CD14-positive monocyte (primary cell): ENCODE measurements around the gene NPW. TPM values are rescaled to one million over a fixed set of nuclear protein-coding genes. Genes with fewer than 3 reads are reported as not detected.

Source experiments
- DNase-seq, 3 donors: peaks; one replicate each; pipeline ENCODE4 v3.0.0-alpha.2; 2011 to 2022
- H2AFZ ChIP-seq: 2 replicates; pipeline ENCODE4 v1.6.0; 2012; ENCODE audit warnings: mild to moderate bottlenecking, low read depth, low read length, inconsistent platforms; ENCODE audit not compliant: insufficient read depth, poor library complexity, severe bottlenecking
- H3K27ac ChIP-seq, 2 donors: 1 replicate in 1 of 2; 2 replicates in 1 of 2; pipeline ENCODE4 v1.5.1; 2012 to 2013; ENCODE audit warnings: low read length in 2 of 2, control low read depth in 1 of 2, inconsistent platforms in 1 of 2, low read depth in 1 of 2, mild to moderate bottlenecking in 1 of 2
- H3K27me3 ChIP-seq, 2 donors: one replicate each; pipeline versions ENCODE4 v1.6.0 to v1.6.1; 2011 to 2013; ENCODE audit warnings: low read length in 2 of 2; ENCODE audit not compliant: control insufficient read depth in 2 of 2, insufficient read depth in 2 of 2
- H3K36me3 ChIP-seq, 2 donors: replicated peaks in 1 of 2; 1 replicate in 1 of 2; 2 replicates in 1 of 2; pipeline versions ENCODE4 v1.5.1 to v1.6.1; 2012 to 2013; ENCODE audit warnings: low read length in 2 of 2, control low read depth in 1 of 2, inconsistent platforms in 1 of 2, mild to moderate bottlenecking in 1 of 2; ENCODE audit not compliant: insufficient read depth in 2 of 2, control insufficient read depth in 1 of 2
- H3K4me1 ChIP-seq, 2 donors: 1 replicate in 1 of 2; 2 replicates in 1 of 2; pipeline versions ENCODE4 v1.5.1 to v1.6.1; 2012 to 2013; ENCODE audit warnings: low read length in 2 of 2, control low read depth in 1 of 2, inconsistent platforms in 1 of 2, mild to moderate bottlenecking in 1 of 2, moderate library complexity in 1 of 2; ENCODE audit not compliant: insufficient read depth in 2 of 2, control insufficient read depth in 1 of 2
- H3K4me2 ChIP-seq: replicated peaks from 2 replicates; pipeline ENCODE3; 2012; ENCODE audit warnings: low read length, moderate library complexity, mild to moderate bottlenecking; ENCODE audit not compliant: poor library complexity, severe bottlenecking; ENCODE audit errors: extremely low read depth
- H3K4me3 ChIP-seq, 3 experiments: fragments of 200-600 bp in 1 of 3; sonication (generic) in 1 of 3; replicated peaks in 1 of 3; 1 replicate in 2 of 3; 2 replicates in 1 of 3; pipeline ENCODE4 v1.5.1; 2011 to 2013; ENCODE audit warnings: low read length in 3 of 3, mild to moderate bottlenecking in 3 of 3, control low read depth in 2 of 3, low read depth in 2 of 3, inconsistent platforms in 1 of 3, moderate library complexity in 1 of 3
- H3K79me2 ChIP-seq: 2 replicates; pipeline ENCODE4 v1.6.0; 2012; ENCODE audit warnings: mild to moderate bottlenecking, control low read depth, inconsistent platforms, low read length, moderate library complexity; ENCODE audit not compliant: insufficient read depth
- H3K9ac ChIP-seq: 2 replicates; pipeline ENCODE4 v1.6.0; 2017; ENCODE audit warnings: low read length, mild to moderate bottlenecking; ENCODE audit not compliant: insufficient read depth, poor library complexity, severe bottlenecking
- H3K9me3 ChIP-seq, 2 donors: replicated peaks in 1 of 2; 1 replicate in 1 of 2; 2 replicates in 1 of 2; pipeline versions ENCODE4 v1.5.1 to v1.6.1; 2012 to 2013; ENCODE audit warnings: low read length in 2 of 2, control low read depth in 1 of 2; ENCODE audit not compliant: control insufficient read depth in 1 of 2, insufficient read depth in 1 of 2
- H4K20me1 ChIP-seq: 2 replicates; pipeline ENCODE4 v1.6.0; 2012; ENCODE audit warnings: mild to moderate bottlenecking, low read length, control low read depth, moderate library complexity; ENCODE audit not compliant: insufficient read depth
- H3K27ac Mint-ChIP-seq, 7 donors: one replicate each; pipeline ENCODE4 v1.8.0; 2020; ENCODE audit warnings: mild to moderate bottlenecking in 7 of 7, mixed read lengths in 7 of 7, moderate library complexity in 6 of 7, inconsistent platforms in 2 of 7
- H3K27me3 Mint-ChIP-seq, 3 donors: one replicate each; pipeline ENCODE4 v1.8.0; 2021 to 2022; ENCODE audit warnings: low read depth in 3 of 3, mild to moderate bottlenecking in 3 of 3, mixed read lengths in 3 of 3, moderate library complexity in 3 of 3, inconsistent platforms in 1 of 3
- H3K36me3 Mint-ChIP-seq, 2 donors: one replicate each; pipeline ENCODE4 v1.8.0; 2020; ENCODE audit warnings: mixed read lengths in 2 of 2, inconsistent platforms in 1 of 2, mild to moderate bottlenecking in 1 of 2
- H3K4me1 Mint-ChIP-seq: one replicate; pipeline ENCODE4 v1.8.0; 2020; ENCODE audit warnings: mild to moderate bottlenecking, mixed read lengths
- H3K4me3 Mint-ChIP-seq, 2 donors: one replicate each; pipeline ENCODE4 v1.8.0; 2020; ENCODE audit warnings: mild to moderate bottlenecking in 2 of 2, mixed read lengths in 2 of 2, moderate library complexity in 1 of 2
- H3K9me3 Mint-ChIP-seq, 7 donors: one replicate each; pipeline ENCODE4 v1.8.0; 2020 to 2022; ENCODE audit warnings: mixed read lengths in 7 of 7, mild to moderate bottlenecking in 6 of 7, moderate library complexity in 6 of 7, inconsistent platforms in 2 of 7
- WGBS: methylation state at CpG from one replicate; pipeline ENCODE4 v1.1.5; 2013; ENCODE audit warnings: missing lambda C conversion rate; ENCODE audit not compliant: insufficient coverage; 5-methylcytosine and 5-hydroxymethylcytosine counted together
- intact Hi-C, 2 donors: fragments of 100-400 bp; cut with micrococcal nuclease; formaldehyde crosslinking; loops; one replicate each; pipeline versions ENCODE4 v1.15.0 to v1.15.1; 2023
- polyA plus RNA-seq, 3 donors: library from polyadenylated mRNA; depleted of rRNA in 1 of 3; unstranded in 2 of 3; stranded (reverse) in 1 of 3; fragments of 300-500 nt in 2 of 3; fragments of >200 nt in 1 of 3; fragmentation: Illumina TruSeq in 2 of 3; gene quantifications; 1 replicate in 2 of 3; 2 replicates in 1 of 3; pipeline ENCODE4 v1.2.3, GENCODE V29; 2012 to 2021
- TF ChIP-seq, protein P1 (sequence below): fragments of 200-600 bp; IDR thresholded peaks from one replicate; pipeline ENCODE4 v1.8.0; 2022; ENCODE audit warnings: antibody characterized with exemption, mild to moderate bottlenecking

Gene NPW
- polyA plus RNA-seq, 3 donors = not detected

DNA sequence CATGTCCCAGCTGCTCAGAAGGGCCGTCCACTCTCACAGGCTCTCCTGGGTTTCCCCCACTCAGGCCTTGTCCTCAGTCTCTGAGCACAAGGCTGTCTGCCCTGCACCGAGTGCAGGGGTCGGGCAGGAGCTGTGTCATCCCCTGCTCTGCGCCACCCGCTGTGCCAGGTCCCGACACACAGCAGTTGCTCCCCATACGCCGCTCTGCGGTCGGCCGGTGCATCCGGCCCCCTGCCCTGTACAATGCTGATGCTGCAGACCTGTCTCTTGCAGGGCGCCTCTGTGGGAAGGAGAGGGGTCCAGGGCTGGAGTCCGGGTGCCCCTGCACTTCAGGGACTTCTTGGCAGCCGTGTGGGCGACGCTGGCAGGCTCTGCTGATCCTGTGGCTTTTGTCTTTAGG, 34.3 kb downstream of the NPW start:
- Mint-ChIP-seq H3K9me3 (no peaks in the 10 kb centered on the region), H3K27ac (peak overlapping the region in 1 of 7 donors; percentile 38), H3K27me3 (peaks cover 0 to 2% (median 0%) of the 10 kb centered on the region in 3 donors), H3K36me3 (peaks cover 69 to 85% of the 10 kb centered on the region in 2 donors), H3K4me1 (peaks cover 2% of the 10 kb centered on the region), H3K4me3 (no peak overlapping the region)
- H3K9me3 ChIP-seq = no peaks in the 10 kb centered on the region
- H3K79me2 ChIP-seq = peaks cover 3% of the 10 kb centered on the region
- DNase-seq = no peak
- intact Hi-C loops = no loop called here
- no peak overlapping the region for H3K9ac ChIP-seq
- H4K20me1 ChIP-seq = no peaks in the 10 kb centered on the region
- no peak overlapping the region for H3K27ac ChIP-seq
- H2AFZ ChIP-seq = no peak overlapping the region
- H3K4me2 ChIP-seq = no peak overlapping the region
- H3K36me3 ChIP-seq = peaks cover 55 to 85% of the 10 kb centered on the region in 2 donors
- H3K4me1 ChIP-seq = peaks cover 0 to 2% of the 10 kb centered on the region in 2 donors
- H3K27me3 ChIP-seq = no peaks in the 10 kb centered on the region
- H3K4me3 ChIP-seq = no peak overlapping the region
- TF ChIP-seq, protein P1, sequence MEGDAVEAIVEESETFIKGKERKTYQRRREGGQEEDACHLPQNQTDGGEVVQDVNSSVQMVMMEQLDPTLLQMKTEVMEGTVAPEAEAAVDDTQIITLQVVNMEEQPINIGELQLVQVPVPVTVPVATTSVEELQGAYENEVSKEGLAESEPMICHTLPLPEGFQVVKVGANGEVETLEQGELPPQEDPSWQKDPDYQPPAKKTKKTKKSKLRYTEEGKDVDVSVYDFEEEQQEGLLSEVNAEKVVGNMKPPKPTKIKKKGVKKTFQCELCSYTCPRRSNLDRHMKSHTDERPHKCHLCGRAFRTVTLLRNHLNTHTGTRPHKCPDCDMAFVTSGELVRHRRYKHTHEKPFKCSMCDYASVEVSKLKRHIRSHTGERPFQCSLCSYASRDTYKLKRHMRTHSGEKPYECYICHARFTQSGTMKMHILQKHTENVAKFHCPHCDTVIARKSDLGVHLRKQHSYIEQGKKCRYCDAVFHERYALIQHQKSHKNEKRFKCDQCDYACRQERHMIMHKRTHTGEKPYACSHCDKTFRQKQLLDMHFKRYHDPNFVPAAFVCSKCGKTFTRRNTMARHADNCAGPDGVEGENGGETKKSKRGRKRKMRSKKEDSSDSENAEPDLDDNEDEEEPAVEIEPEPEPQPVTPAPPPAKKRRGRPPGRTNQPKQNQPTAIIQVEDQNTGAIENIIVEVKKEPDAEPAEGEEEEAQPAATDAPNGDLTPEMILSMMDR = no peak
- WGBS = 99% methylated on average over 17 of the region's 17 CpGs

DNA sequence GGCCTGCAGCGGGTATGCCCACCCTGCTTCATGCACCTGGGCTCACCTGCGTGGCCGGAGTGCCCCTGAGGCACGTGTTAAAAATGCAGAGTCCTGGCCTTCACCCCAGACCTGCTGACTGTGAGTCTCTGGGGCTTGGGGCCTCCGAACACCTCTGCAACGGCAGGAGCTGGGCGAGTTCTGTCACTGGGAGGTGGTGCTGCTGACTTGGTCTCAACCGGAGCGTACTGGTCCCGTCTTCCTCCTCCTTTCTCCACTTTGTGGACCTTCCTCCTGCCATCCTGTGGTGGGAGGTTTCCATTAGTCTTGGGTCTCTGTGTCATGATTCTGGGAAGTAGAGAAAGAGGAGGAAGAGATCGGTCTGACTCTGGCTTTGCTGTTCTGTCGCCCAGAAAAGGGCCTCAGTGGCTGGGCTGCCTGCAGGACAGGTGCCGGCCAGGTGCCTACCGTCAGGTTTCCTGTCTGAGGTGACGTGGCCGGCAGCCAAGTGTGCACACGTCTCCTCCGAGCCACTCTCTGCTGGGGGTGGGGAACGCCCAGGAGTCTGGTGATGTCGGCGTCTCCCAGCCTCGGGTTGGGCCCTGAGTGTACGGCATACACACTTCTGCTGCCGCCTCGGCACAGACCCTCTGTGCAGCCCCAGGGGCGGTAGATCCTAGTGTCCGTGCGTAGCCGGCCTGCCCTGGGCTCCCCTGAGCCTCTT, 35.1 kb downstream of the NPW start:
- peaks cover 55 to 89% of the 10 kb centered on the region in 2 donors for H3K36me3 ChIP-seq
- H3K4me3 Mint-ChIP-seq = no peak overlapping the region
- no peak overlapping the region for H2AFZ ChIP-seq
- H3K4me1 ChIP-seq = no peaks in the 10 kb centered on the region
- peaks cover 69 to 90% of the 10 kb centered on the region in 2 donors for H3K36me3 Mint-ChIP-seq
- no peak overlapping the region for H3K4me2 ChIP-seq
- H3K4me3 ChIP-seq = no peak overlapping the region
- H3K9me3 Mint-ChIP-seq = no peaks in the 10 kb centered on the region
- TF ChIP-seq, protein P1 = no peak
- H3K9ac ChIP-seq = no peak overlapping the region
- H4K20me1 ChIP-seq = no peaks in the 10 kb centered on the region
- H3K27ac ChIP-seq = no peak overlapping the region
- H3K9me3 ChIP-seq = no peaks in the 10 kb centered on the region
- no peak for DNase-seq
- no peaks in the 10 kb centered on the region for H3K79me2 ChIP-seq
- H3K27me3 Mint-ChIP-seq = peaks cover 0 to 2% (median 0%) of the 10 kb centered on the region in 3 donors
- no peaks in the 10 kb centered on the region for H3K4me1 Mint-ChIP-seq
- intact Hi-C loops = no loop called here
- WGBS = 94% methylated on average over 23 of the region's 29 CpGs
- H3K27ac Mint-ChIP-seq = no peak overlapping the region
- no peaks in the 10 kb centered on the region for H3K27me3 ChIP-seq
